RKO (cell line): ENCODE results near the gene UNC93B1.
A peak's percentile ranks its signal among the peaks of the same experiment; 100 is the strongest.

Experiments used
- DNase-seq: peaks from one replicate; pipeline ENCODE4 v3.0.0-alpha.2; 2016; ENCODE audit warnings: low spot score

UNC93B1 gene

GRCh38 chr11:68040101-68040956 is 36.4 kb upstream of the UNC93B1 start:
- peak; percentile 76 for DNase-seq

GRCh38 chr11:68039526-68040086 is 35.7 kb upstream of the UNC93B1 start:
- no peak for DNase-seq

- peak; percentile 88 for DNase-seq
Measured at GRCh38 chr11:68038718-68039525, 35.0 kb upstream of the UNC93B1 start, which contains the start of gene TCIRG1. TCIRG1 (plus strand) TSS chr11:68039025; CDS start chr11:68041272, 2,247 bp downstream.

- DNase-seq = peak; percentile 43
Measured at GRCh38 chr11:68038226-68038717, 34.4 kb upstream of the UNC93B1 start.

GRCh38 chr11:68037411-68038225 is 33.7 kb upstream of the UNC93B1 start:
- DNase-seq = no peak

GRCh38 chr11:68036717-68037239 is 32.9 kb upstream of the UNC93B1 start:
- DNase-seq = no peak

- DNase-seq = no peak
Measured at GRCh38 chr11:68036141-68036716, 32.3 kb upstream of the UNC93B1 start.

- DNase-seq = no peak
Measured at GRCh38 chr11:68035266-68035876, 31.5 kb upstream of the UNC93B1 start.

- DNase-seq = no peak
Measured at GRCh38 chr11:68033708-68034045, 29.8 kb upstream of the UNC93B1 start.

GRCh38 chr11:68032997-68033707 is 29.3 kb upstream of the UNC93B1 start:
- DNase-seq = no peak

- no peak for DNase-seq
Measured at GRCh38 chr11:68032003-68032402, 28.1 kb upstream of the UNC93B1 start.

- no peak for DNase-seq
Measured at GRCh38 chr11:68031144-68031464, 27.2 kb upstream of the UNC93B1 start.

GRCh38 chr11:68030318-68031143 is 26.6 kb upstream of the UNC93B1 start, which contains the start of gene NDUFS8:
NDUFS8 (plus strand) TSS chr11:68030681; CDS start chr11:68032152, 1,471 bp downstream.
- DNase-seq = peak; percentile 99

GRCh38 chr11:68028802-68029545 is 25.1 kb upstream of the UNC93B1 start:
- peak; percentile 40 for DNase-seq

- DNase-seq = no peak
Measured at GRCh38 chr11:68027667-68028066, 23.8 kb upstream of the UNC93B1 start.

- DNase-seq = no peak
Measured at GRCh38 chr11:68026391-68027105, 22.7 kb upstream of the UNC93B1 start.

GRCh38 chr11:68025047-68025446 is 21.1 kb upstream of the UNC93B1 start:
- no peak for DNase-seq

GRCh38 chr11:68024508-68024907 is 20.6 kb upstream of the UNC93B1 start:
- DNase-seq = no peak
